PC-9 (cell line): ENCODE measurements around the gene KRT34. TPM values are rescaled to one million over a fixed set of nuclear protein-coding genes. Genes with fewer than 3 reads are reported as not detected.
"Not testable (repeated sequence)": the region's sequence is repeated elsewhere in the genome, so short reads cannot be mapped to it uniquely, and the experiment has no call there.

Experiments
- BruUV-seq: library from RNA; stranded (reverse); fragments of 400-500 nt; replicated peaks from 2 replicates; lab custom pipeline; 2021; lab: Mats Ljungman, UMichigan
- CTCF ChIA-PET: fragments of 300-600 bp; sonication (Branson Sonifier 250); formaldehyde crosslinking; loops from one replicate; lab custom pipeline; 2022; ENCODE audit warnings: antibody characterized with exemption; lab: Charles Lee
- POLR2A ChIA-PET: fragments of 300-600 bp; sonication (Branson Sonifier 250); formaldehyde crosslinking; loops from one replicate; lab custom pipeline; 2022; ENCODE audit warnings: antibody characterized with exemption; ENCODE audit not compliant: unreplicated experiment; lab: Charles Lee
- DNase-seq, 2 experiments: peaks; one replicate each; pipeline versions ENCODE4 v3.0.0 to v3.0.0-alpha.2; 2015 to 2022; ENCODE audit warnings: mixed read lengths in 1 of 2
- H2AFZ ChIP-seq: fragments of 200-600 bp; sonication (generic); 2 replicates; pipeline ENCODE4 v1.8.1; 2017; ENCODE audit warnings: antibody characterized with exemption
- H3F3A ChIP-seq: fragments of 200-600 bp; sonication (generic); 2 replicates; pipeline ENCODE4 v1.8.1; 2017; ENCODE audit warnings: antibody characterized with exemption, mild to moderate bottlenecking, low read depth; ENCODE audit not compliant: insufficient read depth
- H3K27ac ChIP-seq: fragments of 200-600 bp; sonication (generic); 2 replicates; pipeline ENCODE4 v1.6.1; 2016; ENCODE audit warnings: mixed run types
- H3K27me3 ChIP-seq: fragments of 200-600 bp; sonication (generic); 2 replicates; pipeline ENCODE4 v1.6.1; 2016; ENCODE audit warnings: low read depth, mixed run types; ENCODE audit not compliant: insufficient read depth
- H3K36me3 ChIP-seq: fragments of 200-600 bp; sonication (generic); 2 replicates; pipeline ENCODE4 v1.6.1; 2016; ENCODE audit warnings: low read depth, mixed run types
- H3K4me1 ChIP-seq: fragments of 200-600 bp; sonication (generic); replicated peaks from 2 replicates; pipeline ENCODE4 v1.6.1; 2016; ENCODE audit warnings: mixed run types; ENCODE audit not compliant: insufficient read depth
- H3K4me2 ChIP-seq: fragments of 200-600 bp; sonication (generic); 2 replicates; pipeline ENCODE4 v1.6.1; 2017; ENCODE audit warnings: mixed run types
- H3K4me3 ChIP-seq: fragments of 200-600 bp; sonication (generic); 2 replicates; pipeline ENCODE4 v1.6.1; 2016; ENCODE audit warnings: mixed run types
- H3K79me2 ChIP-seq: fragments of 200-600 bp; sonication (generic); 2 replicates; pipeline ENCODE4 v1.6.1; 2017; ENCODE audit warnings: low read depth, mixed run types
- H3K9me2 ChIP-seq: fragments of 200-600 bp; sonication (generic); 2 replicates; pipeline ENCODE4 v1.8.1; 2017; ENCODE audit warnings: mild to moderate bottlenecking; ENCODE audit not compliant: insufficient read depth
- H3K9me3 ChIP-seq: fragments of 200-600 bp; sonication (generic); 2 replicates; pipeline ENCODE4 v1.8.1; 2016; ENCODE audit warnings: low read depth; ENCODE audit not compliant: insufficient read depth
- H4K20me1 ChIP-seq: fragments of 200-600 bp; sonication (generic); 2 replicates; pipeline ENCODE4 v1.8.1; 2017; ENCODE audit not compliant: insufficient read depth
- EZH2 ChIP-seq: fragments of 200-600 bp; sonication (generic); IDR thresholded peaks from 2 replicates; pipeline ENCODE4 v1.8.0; 2017; ENCODE audit warnings: antibody characterized with exemption, low read depth
- intact Hi-C: fragments of 100-400 bp; cut with micrococcal nuclease; formaldehyde crosslinking; loops from one replicate; pipeline ENCODE4 v1.10.0; 2022; ENCODE audit not compliant: unreplicated experiment
- total RNA-seq: library from RNA; stranded (reverse); gene quantifications from 2 replicates; pipeline ENCODE4 v1.2.3, GENCODE V29; 2021
- TF ChIP-seq, protein P1 (sequence below): fragments of 200-600 bp; sonication (generic); conservative IDR thresholded peaks from 2 replicates; pipeline ENCODE4 v1.6.1; 2017; ENCODE audit warnings: mixed run types, antibody characterized with exemption, mild to moderate bottlenecking, moderate library complexity

The KRT34 gene
- total RNA-seq, 1 experiment from 2014 or later = 1.4 TPM

GRCh38 chr17:41351177-41351576 is 30.9 kb downstream of the KRT34 start:
- H3K27ac ChIP-seq = no peak overlapping the region
- H3K9me3 ChIP-seq = no peaks in the 10 kb centered on the region
- CTCF ChIA-PET = no interaction called here
- H4K20me1 ChIP-seq = no peaks in the 10 kb centered on the region
- H3K4me3 ChIP-seq = no peak overlapping the region
- H2AFZ ChIP-seq = no peak overlapping the region
- POLR2A ChIA-PET = no interaction called here
- no peak overlapping the region for H3K4me2 ChIP-seq
- peaks cover 23% of the 10 kb centered on the region for H3K4me1 ChIP-seq
- no peaks in the 10 kb centered on the region for H3K9me2 ChIP-seq
- H3K36me3 ChIP-seq = no peaks in the 10 kb centered on the region
- no TSS peak for BruUV-seq
- intact Hi-C loops = no loop called here
- no peaks in the 10 kb centered on the region for H3K27me3 ChIP-seq
- no peak for DNase-seq
- H3K79me2 ChIP-seq = no peaks in the 10 kb centered on the region
- TF ChIP-seq, protein P1, sequence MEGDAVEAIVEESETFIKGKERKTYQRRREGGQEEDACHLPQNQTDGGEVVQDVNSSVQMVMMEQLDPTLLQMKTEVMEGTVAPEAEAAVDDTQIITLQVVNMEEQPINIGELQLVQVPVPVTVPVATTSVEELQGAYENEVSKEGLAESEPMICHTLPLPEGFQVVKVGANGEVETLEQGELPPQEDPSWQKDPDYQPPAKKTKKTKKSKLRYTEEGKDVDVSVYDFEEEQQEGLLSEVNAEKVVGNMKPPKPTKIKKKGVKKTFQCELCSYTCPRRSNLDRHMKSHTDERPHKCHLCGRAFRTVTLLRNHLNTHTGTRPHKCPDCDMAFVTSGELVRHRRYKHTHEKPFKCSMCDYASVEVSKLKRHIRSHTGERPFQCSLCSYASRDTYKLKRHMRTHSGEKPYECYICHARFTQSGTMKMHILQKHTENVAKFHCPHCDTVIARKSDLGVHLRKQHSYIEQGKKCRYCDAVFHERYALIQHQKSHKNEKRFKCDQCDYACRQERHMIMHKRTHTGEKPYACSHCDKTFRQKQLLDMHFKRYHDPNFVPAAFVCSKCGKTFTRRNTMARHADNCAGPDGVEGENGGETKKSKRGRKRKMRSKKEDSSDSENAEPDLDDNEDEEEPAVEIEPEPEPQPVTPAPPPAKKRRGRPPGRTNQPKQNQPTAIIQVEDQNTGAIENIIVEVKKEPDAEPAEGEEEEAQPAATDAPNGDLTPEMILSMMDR = no peak
- H3F3A ChIP-seq = peaks cover 22% of the 10 kb centered on the region

- POLR2A ChIA-PET, intact Hi-C loops, CTCF ChIA-PET: not testable (repeated sequence)
Observed at GRCh38 chr17:41350381-41350878, 31.7 kb downstream of the KRT34 start, which contains the start of gene KRT33A. Gene KRT33A (minus strand): TSS chr17:41350828. CDS start chr17:41350767, 61 bp downstream.

DNA sequence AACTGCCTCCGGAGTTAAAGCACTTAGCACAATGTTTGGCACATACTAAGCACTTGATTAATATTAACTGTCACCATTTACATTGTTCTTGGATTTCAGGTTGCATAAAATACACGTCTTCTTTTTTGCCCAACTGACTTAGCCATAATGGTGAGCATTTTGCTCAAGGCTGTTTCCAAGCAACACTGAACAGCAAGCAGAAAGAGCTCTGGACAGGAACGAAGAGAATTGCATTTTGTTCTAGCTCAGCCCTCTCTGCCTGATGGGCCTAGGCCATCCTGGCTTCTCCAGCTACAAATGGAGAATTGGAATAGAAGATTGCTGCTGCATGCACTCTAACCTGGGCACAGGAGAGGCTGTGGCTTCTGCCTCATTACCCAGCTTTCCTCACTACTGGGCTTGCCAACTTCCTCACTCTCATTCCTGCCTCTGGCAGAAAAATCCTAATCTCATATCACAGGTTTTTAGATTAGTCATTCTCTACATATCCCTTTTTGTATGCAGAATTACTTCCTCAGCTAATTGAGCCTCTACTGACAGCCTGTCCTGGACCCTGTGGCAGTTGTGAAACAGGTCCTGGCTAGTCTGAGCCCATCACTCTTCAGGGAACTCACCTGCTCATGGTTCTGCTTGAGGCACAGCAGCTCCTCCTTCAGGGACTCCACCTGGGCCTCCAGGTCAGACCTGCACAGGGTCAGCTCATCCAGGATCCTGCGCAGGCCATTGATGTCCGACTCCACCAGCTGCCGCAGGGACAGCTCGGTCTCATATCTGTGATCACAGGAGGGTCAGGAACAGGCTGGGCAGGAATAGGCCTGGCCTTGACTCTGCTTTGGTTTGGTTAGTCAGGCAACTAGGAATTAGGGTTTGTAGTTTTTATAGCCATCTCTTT is 34.0 kb downstream of the KRT34 start:
- Histone ChIP-seq H3K9me3 (no peaks in the 10 kb centered on the region), H3F3A (peaks cover 16% of the 10 kb centered on the region), H3K79me2 (no peaks in the 10 kb centered on the region), H3K36me3 (no peaks in the 10 kb centered on the region), H3K4me3 (no peak overlapping the region), H4K20me1 (no peaks in the 10 kb centered on the region), H3K4me2 (no peak overlapping the region), H3K4me1 (peaks cover 16% of the 10 kb centered on the region), H3K27me3 (no peaks in the 10 kb centered on the region), H3K27ac (0 out of 2 replicates have a peak overlapping the region, but pooled peaks have one; percentile 31), H2AFZ (no peak overlapping the region), H3K9me2 (no peaks in the 10 kb centered on the region)
- BruUV-seq = no TSS peak
- no peak for TF ChIP-seq EZH2
- TF ChIP-seq, protein P1 = no peak
- peak in 1 of 2 experiments; percentile 64 for DNase-seq
- intact Hi-C loops = no loop called here
- ChIA-PET POLR2A (no interaction called here), CTCF (no interaction called here)

More at GRCh38 chr17:41350381-41350878, 31.7 kb downstream of the KRT34 start, which contains the start of gene KRT33A:
- not testable (repeated sequence) for H3K9me3 ChIP-seq, H3K4me3 ChIP-seq, H3K4me2 ChIP-seq, H3K27me3 ChIP-seq, H2AFZ ChIP-seq, H3K79me2 ChIP-seq, DNase-seq, H3K27ac ChIP-seq, BruUV-seq, H3K36me3 ChIP-seq, H3K9me2 ChIP-seq, H4K20me1 ChIP-seq
- Histone ChIP-seq H3F3A (peaks cover 22% of the 10 kb centered on the region), H3K4me1 (peaks cover 23% of the 10 kb centered on the region)

GRCh38 chr17:41346421-41346820 is 35.7 kb downstream of the KRT34 start:
- H3K27me3 ChIP-seq, BruUV-seq, CTCF ChIA-PET, H3K79me2 ChIP-seq, DNase-seq, H3K4me3 ChIP-seq, H3K9me2 ChIP-seq, H4K20me1 ChIP-seq, H2AFZ ChIP-seq, H3K27ac ChIP-seq, H3K36me3 ChIP-seq, intact Hi-C loops, POLR2A ChIA-PET, H3K4me2 ChIP-seq, H3K9me3 ChIP-seq: not testable (repeated sequence)
- Histone ChIP-seq H3F3A (peaks cover 12% of the 10 kb centered on the region), H3K4me1 (peaks cover 16% of the 10 kb centered on the region)
